ENCODE measurements around the gene CREB5.

- TF ChIP-seq EZH2 (IDR thresholded peaks at IDR 0.05; ENCODE audit: low read depth): no peak
- no peak for TF ChIP-seq CTCF (conservative IDR thresholded peaks at IDR 0.05)
These were observed 169.9 kb downstream of the CREB5 start for GRCh38 chr7:28582226-28582625.
